Measurements from ENCODE around the gene PIGP. TPM values are rescaled to one million over a fixed set of nuclear protein-coding genes. Genes with fewer than 3 reads are reported as not detected.
"Not testable (repeated sequence)": the region's sequence is repeated elsewhere in the genome, so short reads cannot be mapped to it uniquely, and the experiment has no call there.

The PIGP gene
- total RNA-seq, 1 experiment from 2014 or later: 22.8 TPM

DNA sequence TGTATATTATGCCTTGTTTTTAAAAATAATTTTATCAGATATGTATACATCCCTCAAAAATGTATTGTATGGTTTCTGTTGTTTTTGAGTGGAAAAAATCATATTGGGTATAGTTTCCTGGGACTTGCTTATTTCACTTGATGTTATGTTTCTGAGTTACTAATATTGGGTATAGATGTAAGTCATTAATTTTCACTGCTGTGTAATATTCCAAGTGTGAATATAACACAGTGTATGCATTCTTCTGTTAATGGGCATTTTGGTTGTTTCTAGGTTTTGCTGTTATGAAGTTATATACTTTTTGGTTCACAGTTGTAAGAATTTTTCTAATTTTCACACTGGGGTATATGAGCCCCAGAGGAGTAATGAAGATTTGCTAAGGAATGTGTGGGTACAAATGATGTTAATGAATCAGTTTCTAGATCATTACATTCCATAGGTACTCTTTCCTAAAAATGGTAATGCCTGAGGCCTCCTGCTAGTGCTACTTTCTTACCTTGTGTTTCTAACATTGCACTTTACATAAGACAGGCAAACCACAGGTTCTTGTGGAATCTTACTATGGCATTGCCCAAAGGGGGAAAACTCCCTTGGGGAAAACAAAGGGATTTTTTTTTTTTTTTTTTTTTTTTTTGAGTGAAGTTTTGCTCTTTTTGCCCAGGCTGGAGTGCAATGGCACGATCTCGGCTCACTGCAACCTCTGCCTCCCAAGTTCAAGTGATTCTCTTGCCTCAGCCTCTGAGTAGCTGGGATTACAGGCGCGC is 3.4 kb upstream of the PIGP start:
- no peak for DNase-seq (ENCODE audit: low read depth)

- no peak for DNase-seq (ENCODE audit: low read depth)
Measured at GRCh38 chr21:37075214-37075770, 2.4 kb upstream of the PIGP start.

- DNase-seq (ENCODE audit: low read depth): no peak
Measured at GRCh38 chr21:37074546-37074945, 1.7 kb upstream of the PIGP start.

DNA sequence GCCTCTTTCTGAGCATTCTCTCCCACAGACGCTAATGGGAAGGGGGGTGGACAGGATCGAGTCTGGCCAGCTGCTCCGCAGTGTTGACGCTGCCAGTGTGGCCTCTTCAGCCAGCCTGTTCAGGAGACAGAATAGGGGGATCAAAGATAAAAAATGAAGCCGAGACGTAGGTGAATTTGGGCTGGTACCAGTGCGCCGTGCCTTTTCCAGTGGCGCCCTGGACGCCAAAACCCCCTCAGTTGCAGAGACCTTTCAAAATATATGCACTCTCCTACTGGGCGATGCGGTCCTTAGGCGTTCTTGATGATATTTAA is 1.3 kb upstream of the PIGP start:
- DNase-seq (ENCODE audit: low read depth): no peak

- peak; percentile 43 for DNase-seq (ENCODE audit: low read depth)
Measured at GRCh38 chr21:37073417-37074196, 736 bp upstream of the PIGP start.

DNA sequence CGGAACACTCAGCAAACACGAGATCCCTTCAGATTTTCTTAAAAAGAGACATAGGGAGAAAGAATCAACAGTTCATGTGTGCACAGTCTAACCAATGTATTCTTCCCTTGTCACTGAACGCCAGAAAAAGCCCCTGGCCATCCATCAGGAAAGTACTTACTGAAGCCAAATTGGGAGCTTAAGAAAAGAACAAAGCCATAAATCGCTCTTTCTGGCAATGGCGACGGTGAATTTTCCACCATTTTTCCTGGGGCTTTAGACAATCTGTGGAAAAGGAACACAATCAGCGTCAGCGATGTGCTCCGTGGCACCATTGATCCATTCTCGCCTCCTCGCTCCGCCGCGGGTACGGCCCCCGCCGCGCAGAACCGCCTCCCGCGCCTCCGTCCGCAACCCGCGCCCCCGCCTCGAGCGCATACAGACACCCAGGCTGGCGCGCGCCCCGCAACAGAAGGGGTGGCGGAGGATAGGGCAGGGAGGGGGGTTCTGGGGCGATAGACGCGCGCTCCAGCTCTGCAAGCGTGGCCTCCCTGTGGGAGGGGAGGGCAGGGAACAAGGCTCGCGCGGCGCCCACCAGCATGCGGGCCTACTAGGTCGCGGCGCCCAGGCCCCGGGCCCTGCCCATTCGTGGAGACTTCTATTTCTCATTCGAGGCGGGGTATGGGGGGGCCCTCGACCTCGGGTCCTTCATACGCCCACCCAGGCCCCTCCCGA is 440 bp downstream of the PIGP start:
- peak; percentile 74 for DNase-seq (ENCODE audit: low read depth)

GRCh38 chr21:37071561-37072273 is 1.2 kb downstream of the PIGP start:
- peak; percentile 71 for DNase-seq (ENCODE audit: low read depth)

GRCh38 chr21:37065561-37066177 is 7.2 kb downstream of the PIGP start:
- no peak for DNase-seq (ENCODE audit: low read depth)

DNA sequence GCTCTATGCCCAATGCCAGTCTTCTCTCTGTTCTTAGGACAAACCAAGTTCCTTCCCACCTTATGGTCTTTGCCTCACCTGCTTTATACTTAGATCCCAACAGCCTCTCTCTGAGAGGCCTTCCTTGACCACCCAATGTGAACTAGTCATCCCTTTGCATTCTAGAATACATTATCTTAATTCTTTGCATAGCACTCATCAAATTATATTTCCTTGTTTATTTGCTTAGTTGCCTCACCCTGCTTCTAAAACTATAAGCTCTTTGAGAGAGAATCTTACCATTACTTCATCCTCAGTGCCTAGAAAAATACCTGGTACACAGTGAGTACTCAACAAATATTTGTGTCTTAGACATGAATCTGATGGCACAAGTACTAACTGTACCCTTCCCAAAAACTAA is 8.0 kb downstream of the PIGP start:
- no peak for DNase-seq (ENCODE audit: low read depth)

DNA sequence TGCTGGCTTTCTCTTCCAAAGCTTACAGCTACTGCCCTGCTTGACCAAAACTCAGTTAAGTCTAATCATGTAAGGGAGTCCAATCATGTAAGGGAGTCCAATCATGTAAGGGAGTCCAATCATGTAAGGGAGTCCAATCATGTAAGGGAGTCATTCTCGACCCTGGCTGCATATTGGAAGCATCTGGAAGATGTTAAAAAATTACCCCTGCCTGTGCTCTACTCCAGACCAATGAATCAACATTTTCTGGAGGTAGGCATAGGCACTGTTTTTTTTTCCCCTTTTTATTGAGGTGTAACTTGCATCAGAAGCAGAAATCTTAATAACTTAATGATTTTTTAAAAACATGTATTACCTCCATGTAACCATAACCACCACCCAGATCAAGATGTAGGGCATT is 9.4 kb downstream of the PIGP start:
- DNase-seq (ENCODE audit: low read depth): no peak

GRCh38 chr21:37062593-37062935 is 10.3 kb downstream of the PIGP start:
- DNase-seq (ENCODE audit: low read depth): no peak

DNA sequence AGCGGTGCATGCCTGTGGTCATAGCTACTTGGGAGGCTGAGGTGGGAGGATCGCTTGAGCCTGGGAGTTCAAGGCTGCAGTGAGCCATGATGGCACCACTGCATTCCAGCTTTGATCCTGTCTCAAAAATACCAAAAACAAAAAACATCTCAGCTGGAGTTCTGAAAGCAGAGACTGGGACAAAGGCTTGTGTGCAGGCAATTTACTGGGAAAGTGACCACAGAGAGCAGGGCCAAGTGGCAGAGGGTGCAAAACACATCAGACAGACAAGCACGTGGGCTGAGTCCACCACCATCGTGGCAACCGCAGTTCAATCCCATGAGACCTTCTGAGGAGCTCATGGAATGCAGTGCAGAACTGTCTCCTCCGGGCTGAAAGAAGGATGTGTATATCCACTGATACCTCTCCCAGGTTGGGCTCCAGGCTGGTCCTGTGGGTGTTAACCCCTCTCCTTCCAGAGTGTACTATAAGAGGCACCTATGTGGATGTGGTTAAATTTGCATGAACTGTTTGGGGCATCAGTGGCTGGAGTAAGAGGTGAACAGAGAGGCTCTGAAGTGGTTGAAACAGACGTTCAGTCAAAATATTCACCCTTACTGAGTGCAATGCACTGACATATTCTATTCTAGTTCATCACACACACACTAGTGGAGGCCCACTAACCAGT is 10.8 kb downstream of the PIGP start:
- peak; percentile 32 for DNase-seq (ENCODE audit: low read depth)

- DNase-seq (ENCODE audit: low read depth): peak; percentile 88
Measured at GRCh38 chr21:37060296-37060695, 12.6 kb downstream of the PIGP start.

DNA sequence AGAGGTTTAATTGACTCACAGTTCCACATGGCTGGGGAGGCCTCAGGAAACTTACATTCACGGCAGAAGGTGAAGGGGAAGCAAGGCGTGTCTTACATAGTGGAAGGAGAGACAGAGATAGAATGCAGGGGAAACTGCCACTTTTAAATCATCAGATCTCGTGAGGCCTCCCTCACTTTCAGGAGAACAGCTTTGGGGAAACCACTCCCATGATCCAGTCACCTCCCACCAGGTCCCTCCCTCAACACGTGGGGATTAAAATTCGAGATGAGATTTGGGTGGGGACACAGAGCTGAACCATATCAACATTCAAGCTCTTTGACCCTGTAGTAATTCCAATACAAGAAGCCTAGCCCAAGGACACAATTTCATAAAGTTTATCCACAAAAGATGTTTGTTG is 13.7 kb downstream of the PIGP start:
- no peak for DNase-seq (ENCODE audit: low read depth)

GRCh38 chr21:37058261-37058660 is 14.6 kb downstream of the PIGP start:
- no peak for DNase-seq (ENCODE audit: low read depth)

DNA sequence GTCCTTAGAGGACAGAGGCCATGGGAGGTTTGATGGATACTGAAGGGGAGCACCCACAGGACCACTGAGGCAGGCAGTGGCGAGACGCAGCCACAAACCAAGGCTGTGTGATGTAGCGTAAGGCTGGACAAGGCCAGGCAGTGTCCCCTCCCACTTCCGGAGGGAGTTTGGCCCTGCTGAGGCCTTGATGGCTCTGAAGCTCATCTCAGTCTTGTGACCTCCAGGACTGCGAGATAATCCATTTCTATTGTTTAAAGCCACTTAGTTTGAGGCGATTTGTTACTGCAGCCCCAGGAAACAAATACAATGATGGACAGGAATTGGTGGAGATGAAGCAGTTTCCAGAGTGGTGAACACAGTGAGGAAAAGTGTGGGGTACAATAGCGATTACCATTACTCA is 15.3 kb downstream of the PIGP start:
- no peak for DNase-seq (ENCODE audit: low read depth)

- DNase-seq (ENCODE audit: low read depth): no peak
Measured at GRCh38 chr21:37055271-37055855, 17.5 kb downstream of the PIGP start.

DNA sequence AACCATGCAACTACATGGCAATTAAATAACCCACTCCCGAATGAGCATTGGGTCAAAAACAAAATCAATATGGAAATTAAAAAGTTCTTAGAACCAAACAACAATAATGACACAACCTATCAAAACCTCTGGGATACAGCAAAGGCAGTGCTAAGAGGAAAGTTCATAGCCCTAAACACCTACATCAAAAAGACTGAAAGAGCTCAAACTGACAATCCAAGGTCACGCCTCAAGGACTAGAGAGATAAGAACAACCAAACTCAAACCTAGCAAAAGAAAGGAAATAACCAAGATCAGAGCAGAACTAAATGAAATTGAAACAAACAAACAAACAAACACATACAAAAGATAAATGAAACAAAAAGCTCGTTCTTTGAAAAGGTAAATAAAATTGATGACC is 23.1 kb downstream of the PIGP start:
- DNase-seq (ENCODE audit: low read depth): not testable (repeated sequence)

- DNase-seq (ENCODE audit: low read depth): no peak
Measured at GRCh38 chr21:37047079-37047478, 25.8 kb downstream of the PIGP start.

DNA sequence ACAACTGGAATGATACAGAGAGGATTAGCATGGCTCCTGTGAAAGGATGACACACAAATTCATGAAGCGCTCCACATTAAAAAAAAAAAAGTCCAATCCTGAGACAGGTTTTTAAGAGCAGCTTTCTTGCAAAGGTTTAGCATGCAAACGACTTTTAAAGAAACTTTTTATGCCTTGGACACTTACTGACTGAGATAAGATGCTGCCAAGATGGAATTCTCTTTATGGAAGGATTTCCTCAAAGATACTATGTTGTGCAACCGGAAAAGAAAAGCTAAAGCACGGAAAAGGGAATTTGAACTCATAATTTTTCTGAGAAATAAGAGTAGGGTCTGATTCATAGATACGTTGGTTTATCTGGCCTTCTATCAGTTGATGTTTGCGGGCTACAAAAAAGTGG is 27.3 kb downstream of the PIGP start:
- no peak for DNase-seq (ENCODE audit: low read depth)

GRCh38 chr21:37045149-37045548 is 27.7 kb downstream of the PIGP start:
- DNase-seq (ENCODE audit: low read depth): no peak
